ENCODE results near the gene ELAVL4.
"Not testable (repeated sequence)": the region's sequence is repeated elsewhere in the genome, so short reads cannot be mapped to it uniquely, and the experiment has no call there.

Gene ELAVL4

GRCh38 chr1:50126927-50127715 lies 18.4 kb downstream of the ELAVL4 start:
- no peak for DNase-seq

GRCh38 chr1:50129201-50129600 lies 20.5 kb downstream of the ELAVL4 start:
- DNase-seq = no peak

GRCh38 chr1:50132347-50132894 lies 23.7 kb downstream of the ELAVL4 start:
- peak; percentile 14 for DNase-seq

- DNase-seq = no peak
These were observed 27.0 kb downstream of the ELAVL4 start for GRCh38 chr1:50135716-50136115.

- no peak for DNase-seq
These were observed 30.8 kb downstream of the ELAVL4 start for GRCh38 chr1:50139339-50140181.

- DNase-seq = no peak
These were observed 31.4 kb downstream of the ELAVL4 start for GRCh38 chr1:50140182-50140447.

GRCh38 chr1:50147191-50147850 lies 38.6 kb downstream of the ELAVL4 start:
- DNase-seq = no peak

GRCh38 chr1:50148142-50148923 lies 39.6 kb downstream of the ELAVL4 start:
- DNase-seq = no peak

- no peak for DNase-seq
These were observed 43.5 kb downstream of the ELAVL4 start for GRCh38 chr1:50152236-50152635.

- DNase-seq = no peak
These were observed 46.8 kb downstream of the ELAVL4 start for GRCh38 chr1:50155541-50155940.

- no peak for DNase-seq
These were observed 47.7 kb downstream of the ELAVL4 start for GRCh38 chr1:50156241-50157010.

- DNase-seq = no peak
These were observed 48.7 kb downstream of the ELAVL4 start for GRCh38 chr1:50157306-50157941.

- DNase-seq = no peak
These were observed 49.7 kb downstream of the ELAVL4 start for GRCh38 chr1:50158421-50158820.

GRCh38 chr1:50163680-50164079 lies 55.0 kb downstream of the ELAVL4 start:
- DNase-seq = no peak

- DNase-seq = not testable (repeated sequence)
These were observed 57.6 kb downstream of the ELAVL4 start for GRCh38 chr1:50166351-50166750.

GRCh38 chr1:50172299-50172698 lies 63.6 kb downstream of the ELAVL4 start:
- no peak for DNase-seq

GRCh38 chr1:50174101-50174500 lies 65.4 kb downstream of the ELAVL4 start:
- DNase-seq = no peak

- no peak for DNase-seq
These were observed 67.3 kb downstream of the ELAVL4 start for GRCh38 chr1:50175719-50176639.

- no peak for DNase-seq
These were observed 69.3 kb downstream of the ELAVL4 start for GRCh38 chr1:50177994-50178393.

- no peak for DNase-seq
These were observed 70.9 kb downstream of the ELAVL4 start for GRCh38 chr1:50179639-50180038.
